GM15510 (cell line): Measurements from ENCODE around the gene MRNIP.

Experiments used
- POLR2A ChIP-seq: IDR thresholded peaks from 3 replicates; pipeline ENCODE4 v1.6.1; 2011; ENCODE audit warnings: borderline replicate concordance; ENCODE audit not compliant: insufficient read length; ENCODE audit errors: extremely low read depth

Gene MRNIP

GRCh38 chr5:179869101-179869500 lies 10.5 kb upstream of the MRNIP start:
- TF ChIP-seq POLR2A = no peak

GRCh38 chr5:179868541-179868940 lies 9.9 kb upstream of the MRNIP start:
- TF ChIP-seq POLR2A = no peak

GRCh38 chr5:179867476-179867875 lies 8.9 kb upstream of the MRNIP start:
- TF ChIP-seq POLR2A = no peak

GRCh38 chr5:179867079-179867465 lies 8.5 kb upstream of the MRNIP start:
- no peak for TF ChIP-seq POLR2A

- TF ChIP-seq POLR2A = no peak
Measured at GRCh38 chr5:179866241-179867078, 7.8 kb upstream of the MRNIP start.

DNA sequence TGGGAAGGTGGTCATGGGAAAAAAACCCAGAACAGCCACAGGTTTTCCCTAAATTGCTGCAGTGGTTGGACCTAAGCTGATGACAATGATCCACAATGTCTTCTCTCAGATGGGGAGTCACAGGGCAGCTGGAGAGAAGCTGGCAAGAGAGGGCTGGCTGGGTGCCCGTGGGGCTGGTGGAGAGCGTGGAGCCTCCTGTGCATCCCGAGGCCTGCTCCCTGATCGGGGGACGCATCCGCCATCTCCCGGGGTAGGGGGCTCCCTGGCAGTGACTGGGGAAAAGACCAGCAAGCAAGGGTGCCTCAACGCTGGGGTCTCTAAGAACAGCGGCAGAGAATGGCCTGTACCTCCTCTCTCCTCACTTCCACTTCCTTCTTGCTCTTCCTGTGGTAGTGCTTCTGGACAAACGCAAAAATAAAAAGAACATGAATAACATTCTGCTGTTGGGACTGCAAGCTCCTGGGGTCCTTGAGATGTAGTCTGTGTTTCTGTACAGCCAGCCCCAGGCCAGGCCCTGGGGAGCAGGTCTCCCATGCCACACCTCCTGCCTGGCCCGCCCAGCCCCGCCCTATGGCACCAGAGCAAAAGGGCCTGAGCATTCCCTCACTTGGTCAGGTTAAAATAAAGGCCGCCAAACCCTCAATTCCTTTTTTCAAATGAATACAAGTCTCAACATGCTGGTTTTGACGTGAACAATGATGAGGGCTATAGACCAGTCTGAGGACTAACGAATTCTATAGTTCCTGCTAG lies 7.0 kb upstream of the MRNIP start:
- no peak for TF ChIP-seq POLR2A

DNA sequence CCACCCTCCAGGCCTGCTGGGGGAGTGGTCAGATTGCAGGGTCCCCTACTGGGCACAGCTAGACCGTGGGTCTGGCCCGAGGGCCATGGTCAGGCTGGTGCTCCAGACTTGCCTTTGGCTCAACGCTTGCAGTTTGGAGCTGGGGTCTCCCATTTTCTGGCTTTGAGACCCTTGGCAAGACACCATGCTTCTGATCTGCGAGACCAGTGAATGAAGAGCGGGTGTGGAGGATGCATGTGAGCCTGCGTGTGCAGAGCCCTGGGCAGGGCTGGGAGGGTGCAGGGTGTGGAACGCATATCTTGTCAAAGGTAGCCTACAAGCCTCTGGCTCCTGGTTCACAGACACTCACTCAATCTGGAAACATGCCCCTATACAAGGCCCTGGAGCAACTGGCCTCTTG lies 6.1 kb upstream of the MRNIP start:
- no peak for TF ChIP-seq POLR2A

DNA sequence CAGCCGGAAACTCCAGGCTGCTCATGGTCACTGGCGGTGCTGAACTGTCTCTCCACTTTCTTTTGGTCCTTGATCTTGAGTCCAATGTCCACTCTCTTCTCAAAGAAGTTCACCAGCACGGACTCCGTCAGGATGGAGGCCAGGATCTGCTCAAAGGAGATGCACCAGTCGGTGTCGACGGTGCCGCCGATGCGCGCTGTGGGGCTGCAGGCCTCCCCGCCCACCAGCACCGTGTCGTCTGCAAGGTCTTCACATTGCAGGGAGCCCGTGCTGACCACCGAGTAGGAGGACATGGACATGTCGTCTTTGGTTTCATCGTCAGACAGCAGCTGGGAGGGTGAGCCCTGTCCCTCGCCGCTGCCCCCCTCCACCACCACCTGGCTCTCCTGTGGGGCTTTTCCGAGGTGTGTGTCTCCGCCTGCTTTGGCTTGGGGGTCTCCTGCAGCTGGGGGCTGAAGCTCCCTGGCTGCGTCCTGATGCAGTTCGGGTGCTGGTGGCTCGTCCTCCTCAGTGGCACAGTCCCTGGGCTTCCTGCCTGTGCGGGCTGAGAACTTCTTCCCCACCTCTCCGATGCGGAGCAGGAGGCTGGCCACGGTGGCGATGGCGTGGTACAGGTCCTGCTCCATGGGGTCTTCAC lies 5.0 kb upstream of the MRNIP start:
- TF ChIP-seq POLR2A = no peak

DNA sequence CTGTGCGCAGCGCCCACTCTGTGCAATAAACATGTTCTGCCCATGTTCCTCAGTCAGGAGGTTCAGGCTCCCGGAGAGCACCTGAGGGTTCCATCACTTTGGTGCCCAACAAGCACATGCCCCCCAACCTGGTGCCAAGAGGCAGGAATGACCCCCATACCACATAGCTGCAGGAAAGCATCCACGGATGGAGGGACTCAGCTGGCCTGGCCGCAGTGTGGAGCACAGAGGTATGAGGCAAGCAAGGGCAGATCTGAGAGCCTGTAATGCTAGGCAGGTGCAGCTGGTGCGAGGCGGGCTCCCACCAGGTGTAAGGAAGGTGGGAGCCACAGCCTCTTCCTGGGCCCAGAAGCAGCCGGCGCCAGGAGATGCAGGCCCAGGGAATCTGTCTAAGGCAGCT lies 4.3 kb upstream of the MRNIP start:
- TF ChIP-seq POLR2A = no peak

DNA sequence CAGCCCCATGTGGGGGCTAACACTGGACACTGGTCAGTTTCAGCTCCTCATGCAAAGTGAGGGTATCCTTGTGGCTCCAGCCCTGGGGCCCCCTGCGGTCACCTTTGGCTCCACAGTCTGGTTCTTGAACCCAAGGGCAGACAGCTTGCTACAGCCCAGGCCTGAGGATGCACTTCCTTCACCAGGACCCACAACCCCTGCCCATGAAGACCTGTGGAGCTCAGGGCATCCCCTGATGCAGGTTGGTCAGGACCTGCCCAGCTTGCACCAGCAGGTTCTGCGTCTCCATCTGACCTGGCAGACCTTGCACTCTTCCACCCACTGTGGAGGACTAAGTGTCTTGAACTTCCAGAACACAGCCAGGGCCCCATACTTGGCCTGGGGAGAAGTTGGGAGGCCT lies 3.7 kb upstream of the MRNIP start:
- TF ChIP-seq POLR2A = no peak

DNA sequence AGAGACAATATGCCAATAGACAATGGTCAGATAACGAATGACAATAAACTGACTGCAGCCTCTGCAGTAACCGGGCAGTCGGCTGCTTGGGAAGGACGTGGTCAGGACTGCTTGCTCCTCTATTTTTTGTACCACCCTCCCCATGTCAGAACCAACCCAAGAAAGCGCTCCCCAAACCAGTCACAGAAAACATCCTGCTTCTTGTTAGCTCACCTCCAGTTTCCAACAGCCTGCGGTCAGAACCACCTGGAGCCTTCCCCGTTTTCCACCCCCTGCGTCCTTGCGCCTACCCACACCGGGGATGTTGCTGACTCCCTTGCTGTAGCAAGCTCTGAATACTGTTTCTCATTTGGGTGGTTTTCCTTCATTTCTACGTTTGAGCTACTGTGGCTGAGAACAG lies 1.7 kb upstream of the MRNIP start:
- TF ChIP-seq POLR2A = no peak

- TF ChIP-seq POLR2A = no peak
Measured at GRCh38 chr5:179858241-179858585, 404 bp downstream of the MRNIP start.

- no peak for TF ChIP-seq POLR2A
Measured at GRCh38 chr5:179854356-179854755, 4.3 kb downstream of the MRNIP start.

- TF ChIP-seq POLR2A = no peak
Measured at GRCh38 chr5:179852993-179853547, 5.5 kb downstream of the MRNIP start.

- no peak for TF ChIP-seq POLR2A
Measured at GRCh38 chr5:179841621-179842020, 17.0 kb downstream of the MRNIP start.

DNA sequence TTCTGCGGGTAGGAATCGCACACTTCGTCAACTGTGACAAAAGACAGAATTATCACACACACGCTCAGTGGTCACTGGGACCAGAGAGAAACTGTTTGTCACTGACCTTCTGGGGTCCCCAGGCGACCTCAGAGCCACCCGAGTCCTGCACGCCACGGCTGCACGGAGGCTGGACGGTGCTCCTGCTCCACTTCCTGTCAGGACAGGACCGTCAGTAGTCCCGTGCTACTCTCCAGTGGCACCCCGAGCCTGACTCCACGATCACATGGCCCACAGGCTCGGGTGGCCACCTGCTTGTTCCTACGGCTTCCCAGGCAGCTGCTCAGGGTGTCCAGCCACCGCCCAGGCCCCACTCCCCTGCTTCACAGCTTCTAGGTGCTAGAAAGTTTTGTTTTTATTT lies 17.9 kb downstream of the MRNIP start:
- TF ChIP-seq POLR2A = no peak

GRCh38 chr5:179840321-179840720 lies 18.3 kb downstream of the MRNIP start:
- no peak for TF ChIP-seq POLR2A
